Bronchial epithelial cell (primary cell): Measurements from ENCODE around the gene PLCG1. TPM values are rescaled to one million over a fixed set of nuclear protein-coding genes. Genes with fewer than 3 reads are reported as not detected.

Experiments
- DNase-seq: peaks from one replicate; pipeline ENCODE4 v3.0.0-alpha.2; 2010; ENCODE audit warnings: low read depth
- FAIRE-seq: peaks from 2 replicates; lab custom pipeline; 2011; peaks lifted over from hg19 to GRCh38; lab: Jason Lieb, UNC
- H3K27me3 ChIP-seq: 2 replicates; pipeline ENCODE4 v1.5.1; 2011; ENCODE audit warnings: low read length; ENCODE audit not compliant: control insufficient read depth, insufficient read depth
- H3K36me3 ChIP-seq: 2 replicates; pipeline ENCODE4 v1.5.1; 2011; ENCODE audit warnings: low read length; ENCODE audit not compliant: control insufficient read depth, insufficient read depth
- H3K4me3 ChIP-seq: 2 replicates; pipeline ENCODE4 v1.5.1; 2011; ENCODE audit warnings: mild to moderate bottlenecking, low read depth, low read length, control low read depth
- total RNA-seq: library from RNA; depleted of rRNA; stranded (reverse); fragments of >200 nt; gene quantifications from 2 replicates; pipeline ENCODE4 v1.2.1, GENCODE V29; 2014
- TF ChIP-seq, protein P1 (sequence below): IDR thresholded peaks from 2 replicates; pipeline ENCODE4 v1.5.1; 2011; ENCODE audit warnings: mild to moderate bottlenecking, moderate library complexity, low read length, control low read depth, inconsistent platforms; ENCODE audit not compliant: insufficient read depth, severe bottlenecking

PLCG1 gene
- total RNA-seq, 1 donor from 2014 or later: 20.8 TPM

GRCh38 chr20:41139227-41140093, 2.1 kb downstream of the PLCG1 start:
- TF ChIP-seq, protein P1, sequence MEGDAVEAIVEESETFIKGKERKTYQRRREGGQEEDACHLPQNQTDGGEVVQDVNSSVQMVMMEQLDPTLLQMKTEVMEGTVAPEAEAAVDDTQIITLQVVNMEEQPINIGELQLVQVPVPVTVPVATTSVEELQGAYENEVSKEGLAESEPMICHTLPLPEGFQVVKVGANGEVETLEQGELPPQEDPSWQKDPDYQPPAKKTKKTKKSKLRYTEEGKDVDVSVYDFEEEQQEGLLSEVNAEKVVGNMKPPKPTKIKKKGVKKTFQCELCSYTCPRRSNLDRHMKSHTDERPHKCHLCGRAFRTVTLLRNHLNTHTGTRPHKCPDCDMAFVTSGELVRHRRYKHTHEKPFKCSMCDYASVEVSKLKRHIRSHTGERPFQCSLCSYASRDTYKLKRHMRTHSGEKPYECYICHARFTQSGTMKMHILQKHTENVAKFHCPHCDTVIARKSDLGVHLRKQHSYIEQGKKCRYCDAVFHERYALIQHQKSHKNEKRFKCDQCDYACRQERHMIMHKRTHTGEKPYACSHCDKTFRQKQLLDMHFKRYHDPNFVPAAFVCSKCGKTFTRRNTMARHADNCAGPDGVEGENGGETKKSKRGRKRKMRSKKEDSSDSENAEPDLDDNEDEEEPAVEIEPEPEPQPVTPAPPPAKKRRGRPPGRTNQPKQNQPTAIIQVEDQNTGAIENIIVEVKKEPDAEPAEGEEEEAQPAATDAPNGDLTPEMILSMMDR: no peak
- peaks cover 1% of the 10 kb centered on the region for H3K36me3 ChIP-seq
- FAIRE-seq (no peak), DNase-seq (no peak)
- no peak overlapping the region for H3K4me3 ChIP-seq
- no peaks in the 10 kb centered on the region for H3K27me3 ChIP-seq

GRCh38 chr20:41140226-41141133, 3.1 kb downstream of the PLCG1 start:
- DNase-seq: no peak
- Histone ChIP-seq H3K4me3 (no peak overlapping the region), H3K27me3 (no peaks in the 10 kb centered on the region), H3K36me3 (peaks cover 1% of the 10 kb centered on the region)
- TF ChIP-seq, protein P1: no peak
- no peak for FAIRE-seq

GRCh38 chr20:41141153-41141815, 3.9 kb downstream of the PLCG1 start:
- DNase-seq (no peak), FAIRE-seq (no peak)
- Histone ChIP-seq H3K4me3 (no peak overlapping the region), H3K27me3 (no peaks in the 10 kb centered on the region), H3K36me3 (peaks cover 1% of the 10 kb centered on the region)
- TF ChIP-seq, protein P1: no peak

DNA sequence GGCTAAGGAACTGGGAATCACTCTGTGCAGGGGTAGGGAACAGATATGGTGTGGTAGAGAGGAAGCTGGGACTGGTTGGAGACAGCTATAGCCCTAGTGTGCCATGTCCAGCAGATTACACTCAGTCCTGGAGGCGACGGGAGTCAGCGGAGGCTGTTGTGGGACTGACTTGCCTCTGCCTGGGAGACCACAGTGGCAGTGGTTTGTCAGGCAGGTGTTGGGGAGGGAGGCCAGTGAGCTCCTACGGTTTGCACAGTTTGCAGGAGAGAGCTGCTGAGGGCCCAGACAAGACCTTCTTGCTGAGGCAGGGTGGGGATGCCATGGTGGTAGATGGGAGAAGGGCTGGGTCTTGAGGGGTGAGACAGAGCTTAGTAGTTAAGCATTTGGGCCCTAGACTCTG, 4.9 kb downstream of the PLCG1 start:
- Histone ChIP-seq H3K36me3 (peaks cover 1% of the 10 kb centered on the region), H3K27me3 (no peaks in the 10 kb centered on the region), H3K4me3 (no peak overlapping the region)
- FAIRE-seq: no peak
- no peak for DNase-seq
- TF ChIP-seq, protein P1: no peak

DNA sequence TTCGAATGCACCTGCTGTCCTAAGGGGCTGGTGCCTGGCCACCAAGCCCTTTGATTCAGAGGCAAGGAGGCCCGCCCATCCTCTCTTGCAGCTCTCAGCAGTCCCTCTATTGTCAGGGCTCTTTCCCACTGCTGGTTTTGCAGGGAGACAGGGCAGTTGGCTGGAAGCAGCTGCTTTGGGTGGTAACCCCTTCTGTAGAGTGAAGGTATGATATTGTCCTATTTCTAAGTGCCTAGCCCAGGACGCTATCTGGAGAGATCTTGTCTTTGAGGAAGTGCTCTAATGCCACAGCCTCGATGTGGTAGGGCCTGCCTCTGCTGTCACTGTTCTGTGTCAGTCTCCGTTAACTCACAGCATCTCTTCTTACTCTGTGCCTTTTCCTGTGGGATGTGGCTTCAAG, 5.6 kb downstream of the PLCG1 start:
- Histone ChIP-seq H3K4me3 (no peak overlapping the region), H3K27me3 (no peaks in the 10 kb centered on the region), H3K36me3 (peaks cover 1% of the 10 kb centered on the region)
- TF ChIP-seq, protein P1: no peak
- no peak for FAIRE-seq
- no peak for DNase-seq
